ENCODE measurements around the gene POP4.

DNA sequence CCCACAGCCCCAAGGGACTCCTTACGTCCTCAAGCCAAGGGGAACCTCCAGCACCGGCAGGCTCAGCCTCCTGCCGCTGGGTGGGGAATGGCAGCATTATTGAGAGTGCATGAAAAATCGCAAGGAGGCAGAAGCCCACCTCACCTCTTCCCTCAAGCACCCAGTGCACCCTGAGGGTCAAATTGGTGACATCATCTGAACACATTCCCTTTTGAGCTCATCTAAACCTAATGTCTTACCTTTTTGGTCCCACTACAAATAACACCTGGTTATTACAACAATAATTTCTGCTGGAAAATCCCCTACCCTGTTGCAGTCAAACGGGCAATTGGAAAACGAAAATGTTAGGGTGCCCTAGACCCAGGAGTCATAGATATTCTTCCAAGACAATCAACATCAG, 12.2 kb upstream of the POP4 start:
- TF ChIP-seq POLR2AphosphoS5 (IDR thresholded peaks at IDR 0.05; ENCODE audit: low read depth, low read length) (no peak), CTCF (IDR thresholded peaks at IDR 0.05; ENCODE audit: control extremely low read depth in 1 of 3, insufficient read depth in 1 of 3, low read depth in 1 of 3, low read length in 3 of 3) (no peak), MAX (IDR thresholded peaks at IDR 0.05) (no peak), ASH2L (IDR thresholded peaks at IDR 0.05; ENCODE audit: low read length) (no peak), JUND (IDR thresholded peaks at IDR 0.05; ENCODE audit: low read length) (no peak)
- TF ChIP-seq, protein P1, sequence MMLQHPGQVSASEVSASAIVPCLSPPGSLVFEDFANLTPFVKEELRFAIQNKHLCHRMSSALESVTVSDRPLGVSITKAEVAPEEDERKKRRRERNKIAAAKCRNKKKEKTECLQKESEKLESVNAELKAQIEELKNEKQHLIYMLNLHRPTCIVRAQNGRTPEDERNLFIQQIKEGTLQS (IDR thresholded peaks at IDR 0.05; ENCODE audit: insufficient read depth, low read depth, low read length), result no peak
